IMR-90 (cell line): ENCODE data around the gene ITIH6.

Experiments
- BHLHE40 ChIP-seq: fragments of 150-350 bp; IDR thresholded peaks from 2 replicates; pipeline ENCODE4 v1.6.1; 2016; ENCODE audit warnings: mild to moderate bottlenecking, low read depth, low read length
- CEBPB ChIP-seq: IDR thresholded peaks from 2 replicates; pipeline ENCODE4 v1.6.1; 2012; ENCODE audit warnings: low read depth, low read length, improper control_type of control experiment
- MAFK ChIP-seq: IDR thresholded peaks from 2 replicates; pipeline ENCODE4 v1.6.1; 2012; ENCODE audit warnings: low read depth, low read length, improper control_type of control experiment
- MAZ ChIP-seq: IDR thresholded peaks from 2 replicates; pipeline ENCODE4 v1.6.1; 2012; ENCODE audit warnings: low read depth, mild to moderate bottlenecking, low read length, improper control_type of control experiment, moderate library complexity, borderline replicate concordance
- MXI1 ChIP-seq: IDR thresholded peaks from 2 replicates; pipeline ENCODE4 v1.6.1; 2012; ENCODE audit warnings: low read depth, mild to moderate bottlenecking, low read length, moderate library complexity, borderline replicate concordance
- POLR2A ChIP-seq: IDR thresholded peaks from 2 replicates; pipeline ENCODE4 v1.6.1; 2012; ENCODE audit warnings: mild to moderate bottlenecking, low read depth, low read length
- RAD21 ChIP-seq: IDR thresholded peaks from 2 replicates; pipeline ENCODE4 v1.6.1; 2012; ENCODE audit warnings: low read length, improper control_type of control experiment
- RFX5 ChIP-seq: IDR thresholded peaks from 2 replicates; pipeline ENCODE4 v1.8.0; 2012; ENCODE audit warnings: low read depth, mild to moderate bottlenecking, low read length, moderate library complexity
- SMC3 ChIP-seq: fragments of 150-350 bp; IDR thresholded peaks from 2 replicates; pipeline ENCODE4 v1.6.1; 2016; ENCODE audit warnings: low read depth, mild to moderate bottlenecking, antibody characterized with exemption, low read length, moderate library complexity
- TF ChIP-seq, protein P1 (sequence below): conservative IDR thresholded peaks from 2 replicates; pipeline ENCODE4 v1.5.1; 2012; ENCODE audit warnings: mild to moderate bottlenecking, low read depth, low read length, improper control_type of control experiment
- TF ChIP-seq, protein P2 (sequence below): fragments of 150-350 bp; IDR thresholded peaks from 2 replicates; pipeline ENCODE4 v1.6.1; 2016; ENCODE audit warnings: low read depth, mild to moderate bottlenecking, low read length, moderate library complexity, borderline replicate concordance
- TF ChIP-seq, protein P3 (sequence below): fragments of 150-350 bp; IDR thresholded peaks from 2 replicates; pipeline ENCODE4 v1.6.1; 2017; ENCODE audit warnings: mild to moderate bottlenecking, antibody characterized with exemption, low read length, low read depth

DNA sequence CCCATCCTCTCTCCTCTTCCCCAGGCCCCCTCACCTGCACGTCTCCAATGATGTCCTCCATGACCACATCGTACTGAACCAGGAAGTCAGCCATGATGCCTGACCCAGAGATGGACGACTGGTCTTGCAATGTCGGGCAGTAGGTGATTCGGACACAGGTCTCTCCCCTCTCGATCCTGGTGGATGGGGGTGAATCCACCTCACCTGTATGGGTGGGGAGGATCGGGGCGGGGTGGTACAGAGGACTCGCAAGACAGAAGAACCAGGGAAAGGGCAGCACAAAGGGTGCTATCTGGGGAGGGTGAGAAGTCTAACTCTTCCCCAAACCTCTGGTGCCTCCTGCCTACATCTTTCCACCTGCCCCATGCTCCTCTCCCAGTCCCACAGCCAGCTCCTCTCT, 9.6 kb downstream of the ITIH6 start:
- no peak for TF ChIP-seq MAFK
- TF ChIP-seq, protein P1, sequence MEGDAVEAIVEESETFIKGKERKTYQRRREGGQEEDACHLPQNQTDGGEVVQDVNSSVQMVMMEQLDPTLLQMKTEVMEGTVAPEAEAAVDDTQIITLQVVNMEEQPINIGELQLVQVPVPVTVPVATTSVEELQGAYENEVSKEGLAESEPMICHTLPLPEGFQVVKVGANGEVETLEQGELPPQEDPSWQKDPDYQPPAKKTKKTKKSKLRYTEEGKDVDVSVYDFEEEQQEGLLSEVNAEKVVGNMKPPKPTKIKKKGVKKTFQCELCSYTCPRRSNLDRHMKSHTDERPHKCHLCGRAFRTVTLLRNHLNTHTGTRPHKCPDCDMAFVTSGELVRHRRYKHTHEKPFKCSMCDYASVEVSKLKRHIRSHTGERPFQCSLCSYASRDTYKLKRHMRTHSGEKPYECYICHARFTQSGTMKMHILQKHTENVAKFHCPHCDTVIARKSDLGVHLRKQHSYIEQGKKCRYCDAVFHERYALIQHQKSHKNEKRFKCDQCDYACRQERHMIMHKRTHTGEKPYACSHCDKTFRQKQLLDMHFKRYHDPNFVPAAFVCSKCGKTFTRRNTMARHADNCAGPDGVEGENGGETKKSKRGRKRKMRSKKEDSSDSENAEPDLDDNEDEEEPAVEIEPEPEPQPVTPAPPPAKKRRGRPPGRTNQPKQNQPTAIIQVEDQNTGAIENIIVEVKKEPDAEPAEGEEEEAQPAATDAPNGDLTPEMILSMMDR: no peak
- TF ChIP-seq, protein P2, sequence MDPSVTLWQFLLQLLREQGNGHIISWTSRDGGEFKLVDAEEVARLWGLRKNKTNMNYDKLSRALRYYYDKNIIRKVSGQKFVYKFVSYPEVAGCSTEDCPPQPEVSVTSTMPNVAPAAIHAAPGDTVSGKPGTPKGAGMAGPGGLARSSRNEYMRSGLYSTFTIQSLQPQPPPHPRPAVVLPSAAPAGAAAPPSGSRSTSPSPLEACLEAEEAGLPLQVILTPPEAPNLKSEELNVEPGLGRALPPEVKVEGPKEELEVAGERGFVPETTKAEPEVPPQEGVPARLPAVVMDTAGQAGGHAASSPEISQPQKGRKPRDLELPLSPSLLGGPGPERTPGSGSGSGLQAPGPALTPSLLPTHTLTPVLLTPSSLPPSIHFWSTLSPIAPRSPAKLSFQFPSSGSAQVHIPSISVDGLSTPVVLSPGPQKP: no peak
- TF ChIP-seq MXI1: no peak
- TF ChIP-seq RAD21: no peak
- TF ChIP-seq, protein P3, sequence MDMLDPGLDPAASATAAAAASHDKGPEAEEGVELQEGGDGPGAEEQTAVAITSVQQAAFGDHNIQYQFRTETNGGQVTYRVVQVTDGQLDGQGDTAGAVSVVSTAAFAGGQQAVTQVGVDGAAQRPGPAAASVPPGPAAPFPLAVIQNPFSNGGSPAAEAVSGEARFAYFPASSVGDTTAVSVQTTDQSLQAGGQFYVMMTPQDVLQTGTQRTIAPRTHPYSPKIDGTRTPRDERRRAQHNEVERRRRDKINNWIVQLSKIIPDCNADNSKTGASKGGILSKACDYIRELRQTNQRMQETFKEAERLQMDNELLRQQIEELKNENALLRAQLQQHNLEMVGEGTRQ: no peak
- no peak for TF ChIP-seq CEBPB
- no peak for TF ChIP-seq POLR2A
- no peak for TF ChIP-seq BHLHE40
- no peak for TF ChIP-seq RFX5
- TF ChIP-seq MAZ: no peak
- no peak for TF ChIP-seq SMC3
